IPS DF 6.9 (cell line): ENCODE measurements around the gene LHPP.

Experiments used
- DNase-seq: peaks from one replicate; pipeline ENCODE4 v3.0.0-alpha.2; 2013; ENCODE audit warnings: low read depth, low spot score
- H3K27ac ChIP-seq: one replicate; pipeline ENCODE4 v1.5.1; 2013; ENCODE audit warnings: low read length, control low read depth
- H3K27me3 ChIP-seq: 2 replicates; pipeline ENCODE4 v1.6.1; 2013; ENCODE audit warnings: mild to moderate bottlenecking, low read length; ENCODE audit not compliant: control insufficient read depth, insufficient read depth
- H3K36me3 ChIP-seq: 2 replicates; pipeline ENCODE4 v1.6.1; 2013; ENCODE audit warnings: low read length; ENCODE audit not compliant: control insufficient read depth, insufficient read depth
- H3K4me1 ChIP-seq: 2 replicates; pipeline ENCODE4 v1.6.1; 2013; ENCODE audit warnings: low read length; ENCODE audit not compliant: control insufficient read depth, insufficient read depth
- H3K4me3 ChIP-seq: 2 replicates; pipeline ENCODE4 v1.5.1; 2013; ENCODE audit warnings: mild to moderate bottlenecking, low read length
- H3K9me3 ChIP-seq: 2 replicates; pipeline ENCODE4 v1.6.1; 2013; ENCODE audit warnings: low read length, inconsistent platforms; ENCODE audit not compliant: control insufficient read depth, insufficient read depth
- WGBS: extraction: QIAGEN DNeasy Blood & Tissue Kit; methylation state at CpG from one replicate; pipeline ENCODE4 v1.1.7; 2013; ENCODE audit warnings: mixed read lengths, missing lambda C conversion rate; ENCODE audit not compliant: insufficient read length, insufficient coverage; 5-methylcytosine and 5-hydroxymethylcytosine counted together

LHPP gene

DNA sequence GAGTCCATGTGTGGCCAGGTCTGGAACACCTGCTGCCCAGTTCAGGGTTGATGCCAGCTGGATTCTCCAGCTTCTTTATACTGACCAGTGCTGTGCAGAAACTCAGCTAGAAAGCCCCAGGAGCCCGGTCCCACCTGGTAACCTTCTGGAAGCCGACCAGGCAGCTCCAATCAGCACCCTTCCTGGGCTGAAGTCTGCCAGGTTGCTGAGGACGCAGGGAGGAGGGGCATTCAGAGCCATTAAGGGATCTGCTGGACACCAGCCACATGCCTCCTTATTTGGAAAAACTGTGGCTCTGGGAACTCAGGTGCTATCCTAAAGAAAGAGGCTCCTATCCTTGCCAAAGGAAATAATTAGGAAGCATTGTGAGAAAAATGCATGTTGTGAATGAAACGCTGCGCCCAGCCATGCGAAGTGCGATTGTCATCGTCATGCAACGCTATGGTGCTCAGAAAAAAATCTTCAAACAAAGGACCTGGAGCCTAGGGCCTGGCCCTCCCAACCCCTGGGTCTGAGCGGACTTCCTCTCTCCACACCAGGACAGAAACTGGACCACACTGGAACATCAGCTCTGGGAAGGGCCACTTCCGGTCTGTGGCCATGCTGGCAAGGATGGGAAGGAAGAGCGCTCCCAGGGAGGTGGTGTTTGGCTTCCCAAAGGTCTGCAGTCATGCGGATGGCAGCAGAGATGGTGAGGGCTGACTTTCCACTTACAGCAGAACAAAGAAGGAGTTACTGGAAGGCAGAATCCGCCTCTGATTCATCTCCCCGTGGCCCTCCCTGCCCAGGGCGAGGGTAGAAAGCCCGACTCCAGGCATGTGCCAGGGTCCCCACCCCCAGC is 192.4 kb downstream of the LHPP start:
- H3K4me1 ChIP-seq: peaks cover 12% of the 10 kb centered on the region
- no peak overlapping the region for H3K27ac ChIP-seq
- no CpG with 5 or more reads among the region's 17 CpGs for WGBS
- H3K4me3 ChIP-seq: no peak overlapping the region
- H3K36me3 ChIP-seq: no peaks in the 10 kb centered on the region
- DNase-seq: no peak
- H3K9me3 ChIP-seq: no peaks in the 10 kb centered on the region
- no peaks in the 10 kb centered on the region for H3K27me3 ChIP-seq

DNA sequence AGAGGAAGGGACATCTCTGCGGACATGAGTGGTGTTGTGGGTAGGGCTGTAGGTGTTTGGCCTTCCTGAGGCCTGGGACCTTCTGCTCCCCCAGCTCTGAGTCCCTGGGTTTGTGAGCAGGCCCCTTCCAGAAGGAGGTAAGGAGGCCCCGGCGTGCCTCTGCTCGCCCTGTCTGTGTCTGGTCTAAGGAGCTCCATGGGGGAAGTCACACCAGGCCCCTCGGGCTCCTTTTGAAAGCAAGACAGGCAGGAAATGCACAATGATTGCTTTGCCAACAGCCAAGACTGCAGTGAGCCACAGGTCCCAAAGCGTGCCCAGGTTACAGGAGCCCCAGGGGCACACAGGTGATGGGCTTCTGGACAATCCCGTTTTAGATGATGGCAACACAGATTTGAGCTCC is 193.1 kb downstream of the LHPP start:
- no peak for DNase-seq

DNA sequence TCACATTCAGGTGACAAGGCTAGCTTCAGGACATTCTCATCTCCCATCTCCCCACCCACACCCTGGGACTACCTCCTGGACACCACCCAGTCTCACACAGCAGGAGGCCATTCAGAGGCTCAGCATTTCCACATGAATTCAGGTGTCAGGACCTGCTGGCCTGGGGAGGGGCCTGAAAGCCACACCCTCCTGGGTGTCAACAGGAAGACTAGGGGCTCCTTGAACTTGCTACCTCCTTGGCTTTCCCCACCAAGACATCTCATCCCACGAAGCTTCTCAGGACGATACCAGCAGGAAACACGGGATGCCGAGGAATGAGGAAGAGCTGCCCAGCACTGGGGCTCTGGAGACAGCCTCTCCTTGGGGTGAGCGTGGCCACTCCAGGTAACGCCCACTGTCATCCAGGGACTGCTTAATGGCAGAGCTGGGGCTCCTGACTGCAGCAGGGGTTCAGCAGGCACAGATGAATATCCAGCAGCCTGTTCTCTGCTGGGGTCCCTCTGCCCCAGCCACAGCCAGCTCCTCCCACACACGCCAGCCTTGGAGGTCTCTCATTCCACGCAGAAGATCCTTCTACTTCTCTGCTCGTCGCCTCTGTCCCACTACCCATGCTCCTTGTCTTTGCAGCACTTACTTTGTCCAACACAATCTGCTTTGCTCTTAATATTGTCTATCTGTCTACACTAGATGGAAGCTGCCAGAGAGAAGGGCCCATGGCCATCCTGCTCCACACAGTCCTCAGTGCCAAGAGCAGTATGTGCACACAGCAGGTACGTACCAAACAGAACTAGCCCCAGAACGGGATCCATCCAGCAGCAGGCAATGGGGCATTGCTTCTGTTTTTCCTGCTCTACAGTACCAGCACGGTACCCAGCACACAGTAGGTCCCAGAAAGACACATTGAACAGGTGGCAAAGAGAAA is 193.8 kb downstream of the LHPP start:
- WGBS: no CpG with 5 or more reads among the region's 13 CpGs
- Histone ChIP-seq H3K4me3 (no peak overlapping the region), H3K27ac (no peak overlapping the region), H3K36me3 (no peaks in the 10 kb centered on the region), H3K27me3 (no peaks in the 10 kb centered on the region), H3K9me3 (no peaks in the 10 kb centered on the region), H3K4me1 (peaks cover 8% of the 10 kb centered on the region)
- DNase-seq: no peak

More for the DNA sequence above, 193.1 kb downstream of the LHPP start:
- H3K4me1 ChIP-seq: peaks cover 10% of the 10 kb centered on the region
- WGBS: no CpG with 5 or more reads among the region's 7 CpGs
- H3K36me3 ChIP-seq: no peaks in the 10 kb centered on the region
- H3K4me3 ChIP-seq: no peak overlapping the region
- no peaks in the 10 kb centered on the region for H3K9me3 ChIP-seq
- H3K27me3 ChIP-seq: no peaks in the 10 kb centered on the region
- no peak overlapping the region for H3K27ac ChIP-seq

DNA sequence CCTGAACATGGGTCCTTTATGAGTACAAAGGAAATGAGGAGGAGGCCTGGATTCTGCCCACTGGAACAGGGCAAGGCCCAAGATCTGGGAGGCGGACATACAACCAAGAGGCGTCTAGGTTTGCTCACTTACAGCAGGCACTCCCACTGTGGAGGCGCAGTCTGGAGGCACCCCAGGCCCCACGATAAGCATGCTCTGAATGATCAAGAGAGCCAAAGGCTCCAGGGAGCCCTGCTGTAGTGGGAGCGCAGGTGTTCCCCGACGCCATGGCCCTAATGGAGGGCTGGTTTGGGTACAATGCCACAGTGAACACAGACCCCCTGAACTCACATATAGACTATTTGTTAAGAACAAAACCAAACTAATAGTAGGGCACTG is 194.5 kb downstream of the LHPP start:
- H3K27me3 ChIP-seq: no peaks in the 10 kb centered on the region
- H3K36me3 ChIP-seq: no peaks in the 10 kb centered on the region
- H3K9me3 ChIP-seq: no peaks in the 10 kb centered on the region
- peaks cover 5% of the 10 kb centered on the region for H3K4me1 ChIP-seq
- no peak overlapping the region for H3K27ac ChIP-seq
- DNase-seq: no peak
- H3K4me3 ChIP-seq: no peak overlapping the region
- WGBS: no CpG with 5 or more reads among the region's 7 CpGs

DNA sequence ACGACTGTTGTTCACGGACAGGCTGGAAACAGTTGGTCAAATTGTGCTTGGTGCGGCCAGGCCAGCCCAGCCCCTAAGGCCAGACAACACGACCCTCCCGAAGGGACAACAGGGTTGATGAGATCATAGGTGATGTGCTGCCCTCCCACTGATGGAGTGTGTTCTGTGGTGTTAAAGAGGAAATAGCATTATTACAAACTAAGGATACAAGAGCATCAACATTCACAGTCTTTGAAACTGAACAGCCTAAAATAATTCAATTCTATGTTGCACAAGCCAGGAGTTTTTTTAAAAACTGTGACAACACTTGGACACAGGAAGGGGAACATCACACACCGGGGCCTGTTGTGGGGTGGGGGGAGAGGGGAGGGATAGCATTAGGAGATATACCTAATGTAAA is 194.9 kb downstream of the LHPP start:
- Histone ChIP-seq H3K4me3 (no peak overlapping the region), H3K4me1 (peaks cover under 1% of the 10 kb centered on the region)

DNA sequence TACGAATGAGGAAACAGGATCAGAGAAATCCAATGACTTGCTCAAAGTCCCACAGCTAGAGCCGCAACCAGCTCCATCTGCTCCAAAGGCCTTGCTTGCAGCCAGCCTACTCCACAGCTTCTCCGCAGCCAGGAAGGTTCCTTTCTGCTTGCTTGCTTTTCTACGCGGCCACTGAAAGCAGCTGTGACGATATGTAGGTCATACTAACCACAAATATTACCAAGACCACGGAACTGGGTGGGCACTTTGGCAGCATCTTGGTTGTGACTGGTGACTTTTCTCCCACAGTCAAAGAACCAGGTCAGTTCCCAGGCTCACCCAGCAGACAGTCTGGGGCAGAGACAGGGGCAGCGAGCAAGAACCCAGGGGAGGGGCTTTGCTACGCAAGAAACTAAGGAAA is 196.2 kb downstream of the LHPP start:
- no peak for DNase-seq

More for the DNA sequence above, 194.9 kb downstream of the LHPP start:
- Histone ChIP-seq H3K36me3 (no peaks in the 10 kb centered on the region), H3K27me3 (no peaks in the 10 kb centered on the region), H3K9me3 (no peaks in the 10 kb centered on the region), H3K27ac (no peak overlapping the region)
- WGBS: no CpG with 5 or more reads among the region's 6 CpGs
- no peak for DNase-seq

DNA sequence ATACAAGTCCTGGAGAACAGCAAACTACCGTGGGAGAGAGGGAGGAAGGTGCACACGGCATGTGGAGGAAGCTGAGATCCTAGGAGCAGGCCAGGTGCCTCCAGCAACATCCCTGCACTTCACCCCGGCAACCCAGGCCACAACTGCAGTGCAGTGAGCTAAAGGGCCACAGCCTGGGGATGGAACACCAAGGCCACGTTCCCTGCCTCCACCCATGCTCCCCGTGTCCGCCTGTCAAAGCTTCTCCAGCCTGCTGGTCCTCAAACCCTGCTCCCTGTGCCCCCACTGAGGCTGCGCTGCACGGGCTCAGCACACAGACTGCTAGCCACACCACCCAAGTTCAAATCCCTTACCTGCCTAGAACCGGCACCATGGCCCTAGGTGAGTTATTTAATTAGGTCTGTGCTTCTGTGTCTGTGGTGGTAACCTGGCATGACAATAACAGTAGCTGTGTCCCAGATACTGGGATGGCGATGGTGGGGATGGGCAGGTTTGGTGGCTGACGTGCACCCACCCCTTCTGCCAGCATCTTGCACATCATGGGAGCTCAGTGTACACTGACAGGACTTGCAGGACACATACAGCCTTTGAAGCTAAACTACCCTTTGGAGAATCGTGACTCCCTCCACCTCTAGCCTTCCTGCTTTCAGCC is 197.1 kb downstream of the LHPP start:
- Histone ChIP-seq H3K36me3 (no peaks in the 10 kb centered on the region), H3K27ac (no peak overlapping the region), H3K4me1 (no peaks in the 10 kb centered on the region), H3K27me3 (no peaks in the 10 kb centered on the region), H3K9me3 (no peaks in the 10 kb centered on the region), H3K4me3 (no peak overlapping the region)
- WGBS: no CpG with 5 or more reads among the region's 12 CpGs
- no peak for DNase-seq

More for the DNA sequence above, 196.2 kb downstream of the LHPP start:
- no peaks in the 10 kb centered on the region for H3K9me3 ChIP-seq
- H3K4me1 ChIP-seq: no peaks in the 10 kb centered on the region
- no CpG with 5 or more reads among the region's 9 CpGs for WGBS
- H3K36me3 ChIP-seq: no peaks in the 10 kb centered on the region
- H3K4me3 ChIP-seq: no peak overlapping the region
- no peaks in the 10 kb centered on the region for H3K27me3 ChIP-seq
- no peak overlapping the region for H3K27ac ChIP-seq

DNA sequence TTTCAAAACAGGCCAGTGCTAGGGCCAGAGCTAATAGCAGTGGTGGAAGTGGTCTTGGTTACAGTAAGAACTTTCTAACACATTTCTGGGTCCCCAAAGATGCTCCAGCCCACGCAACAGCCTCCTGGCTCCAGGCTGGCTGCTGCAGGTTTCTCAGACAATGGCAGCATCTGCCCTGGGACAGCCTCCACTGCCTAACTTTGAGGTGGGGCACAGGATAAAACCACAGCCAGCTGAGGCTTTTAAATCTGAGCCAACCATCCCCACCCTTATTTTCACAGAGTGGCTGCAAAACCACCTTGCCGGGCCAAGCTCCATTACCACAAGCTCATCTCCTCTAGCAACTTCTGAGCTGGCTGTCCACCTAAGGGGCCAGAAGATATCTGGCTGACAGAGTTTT is 197.8 kb downstream of the LHPP start:
- WGBS: no CpG with 5 or more reads among the region's 2 CpGs
- Histone ChIP-seq H3K27ac (no peak overlapping the region), H3K36me3 (no peaks in the 10 kb centered on the region), H3K4me3 (no peak overlapping the region), H3K4me1 (no peaks in the 10 kb centered on the region), H3K9me3 (no peaks in the 10 kb centered on the region), H3K27me3 (no peaks in the 10 kb centered on the region)
- no peak for DNase-seq

DNA sequence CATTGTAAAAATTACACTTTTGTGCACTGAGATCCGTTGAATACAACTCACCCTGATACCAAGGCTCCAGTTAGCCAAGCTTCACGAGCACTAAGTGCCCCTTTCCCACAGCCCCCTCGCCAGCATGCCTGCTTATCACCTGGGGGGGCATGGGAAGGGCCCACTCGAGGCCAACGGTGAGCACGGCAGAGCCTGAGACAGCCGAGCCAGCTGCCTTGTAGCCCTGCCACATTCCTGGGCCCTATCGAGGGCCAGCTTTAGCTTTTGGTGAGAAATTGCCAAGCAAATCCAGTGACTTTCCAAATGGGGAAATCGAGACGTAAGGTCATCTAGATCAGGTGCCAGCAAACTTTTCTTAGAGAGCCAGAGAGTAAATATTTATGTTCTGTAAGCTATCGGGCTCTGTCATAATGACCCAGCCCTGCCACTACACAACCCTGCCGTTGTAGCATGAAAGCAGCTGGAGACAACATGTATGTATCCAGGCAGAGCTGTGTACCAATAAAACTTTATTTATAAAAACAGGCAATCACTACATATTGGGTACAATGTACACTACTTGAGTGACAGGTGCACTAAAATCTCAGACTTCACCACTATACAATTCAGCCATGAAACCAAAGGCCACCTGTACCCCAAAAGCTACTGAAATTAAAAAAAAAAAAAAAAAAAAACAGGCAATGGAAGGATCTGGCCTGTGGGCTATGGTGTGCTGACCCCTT is 198.9 kb downstream of the LHPP start:
- no peak overlapping the region for H3K27ac ChIP-seq
- H3K4me3 ChIP-seq: no peak overlapping the region
- H3K4me1 ChIP-seq: no peaks in the 10 kb centered on the region
- no peaks in the 10 kb centered on the region for H3K36me3 ChIP-seq
- DNase-seq: no peak
- H3K27me3 ChIP-seq: no peaks in the 10 kb centered on the region
- no CpG with 5 or more reads among the region's 12 CpGs for WGBS
- H3K9me3 ChIP-seq: no peaks in the 10 kb centered on the region
